Effector CD4-positive, alpha-beta T cell (primary cell): Measurements from ENCODE around the gene RAB31.

ENCODE experiments used
- DNase-seq: peaks from one replicate; pipeline ENCODE4 v3.0.0-alpha.2; 2020

Gene RAB31

DNA sequence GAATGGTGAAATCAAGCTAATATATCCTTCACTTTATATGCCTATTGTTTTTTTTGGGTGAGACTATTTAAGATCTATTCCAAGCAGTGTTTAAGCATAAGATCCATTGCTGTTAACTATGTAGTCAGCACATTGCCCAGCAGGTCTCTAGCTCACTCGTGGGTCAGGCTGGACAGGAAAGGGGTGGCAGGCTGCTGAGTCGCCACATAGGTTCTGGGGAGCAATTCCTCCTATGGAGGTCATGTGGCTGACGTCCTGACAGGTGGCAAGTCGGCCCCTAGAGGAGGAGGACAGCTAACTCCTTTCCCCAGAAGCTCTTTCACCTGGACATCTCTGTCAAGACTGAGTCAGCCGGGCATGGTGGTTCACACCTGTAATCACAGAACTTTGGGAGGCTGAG, 13.9 kb upstream of the RAB31 start:
- DNase-seq: no peak

DNA sequence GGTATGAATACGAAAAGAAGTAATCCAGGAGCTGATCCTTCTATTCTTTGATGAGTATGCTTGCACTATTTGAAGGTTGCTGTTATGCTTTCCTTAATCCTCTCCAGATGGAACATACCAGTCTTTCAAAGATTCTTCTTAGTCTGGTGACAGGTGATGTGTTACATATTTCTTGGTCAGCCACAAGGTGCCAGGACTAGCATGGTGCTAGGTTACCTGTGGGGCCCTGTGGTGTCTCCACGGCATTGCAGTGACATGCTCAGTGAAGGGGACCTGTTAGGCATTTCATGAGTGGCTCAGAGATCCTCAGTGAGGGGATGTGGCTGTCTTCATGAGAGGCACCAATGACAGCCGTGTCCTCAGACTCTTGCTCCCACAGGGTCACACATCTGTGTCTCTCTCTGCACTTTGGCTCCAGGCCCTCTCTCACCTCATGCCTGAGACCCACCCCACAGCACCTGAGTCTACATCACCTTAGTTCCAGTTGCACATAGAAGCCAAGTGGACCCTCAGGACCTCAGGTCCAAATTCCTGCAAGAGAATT, 13.1 kb upstream of the RAB31 start:
- DNase-seq: no peak

DNA sequence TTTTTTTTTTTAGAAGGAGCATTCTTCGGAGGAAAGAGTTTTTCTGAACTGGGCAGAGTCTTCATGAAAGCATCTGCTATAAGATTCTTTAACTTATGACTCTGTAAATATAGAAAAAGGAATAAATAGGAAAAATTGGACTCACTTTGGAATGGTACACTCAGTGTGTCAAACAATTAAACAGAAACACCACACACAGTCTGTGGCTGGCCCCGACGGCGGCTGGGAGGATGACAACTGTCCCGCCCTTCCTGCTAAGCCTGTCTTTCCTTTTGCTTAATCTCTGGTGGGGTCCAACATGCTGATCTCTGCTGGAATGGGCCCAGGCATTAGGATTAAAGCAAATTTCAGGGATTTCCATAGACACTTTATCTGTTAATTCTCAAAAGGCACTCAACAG, 12.5 kb upstream of the RAB31 start:
- DNase-seq: no peak

DNA sequence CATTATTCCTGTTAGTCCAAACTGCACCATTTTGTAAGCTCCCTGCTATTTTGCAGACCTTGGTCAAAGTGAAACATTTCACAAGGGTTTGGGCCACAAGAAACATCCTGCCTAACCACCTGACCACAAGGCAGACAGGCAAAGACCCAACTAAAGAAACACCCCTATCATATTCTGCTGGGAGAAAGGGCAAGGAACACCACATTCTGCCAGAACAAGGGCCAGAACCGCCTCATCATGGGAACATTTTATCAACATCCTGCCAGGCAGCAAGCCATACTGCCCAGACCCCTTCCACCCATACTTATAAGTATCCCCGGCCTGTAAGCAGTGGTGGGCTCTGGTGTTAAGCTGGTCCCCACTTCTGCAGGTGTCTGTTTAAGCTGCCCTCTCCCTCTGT, 12.0 kb upstream of the RAB31 start:
- no peak for DNase-seq

DNA sequence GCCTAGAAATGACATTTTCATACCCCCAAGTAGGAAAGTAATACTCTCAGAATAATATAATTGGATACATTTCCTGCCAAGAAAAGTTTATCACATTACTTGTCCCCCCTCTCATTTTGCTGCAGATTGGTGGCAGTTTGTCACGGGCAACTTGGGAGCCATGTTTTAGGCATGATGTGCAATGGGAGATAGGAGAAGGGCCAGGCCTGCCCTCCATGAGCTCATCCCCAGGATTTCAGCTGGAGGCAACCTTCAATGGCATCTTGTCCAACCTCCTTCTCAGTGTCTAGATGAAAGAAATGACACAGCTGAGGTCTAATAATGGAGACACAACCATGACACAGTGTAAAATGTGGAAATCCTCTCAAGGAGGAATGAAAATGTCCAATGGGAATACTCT, 11.4 kb upstream of the RAB31 start:
- DNase-seq: no peak

DNA sequence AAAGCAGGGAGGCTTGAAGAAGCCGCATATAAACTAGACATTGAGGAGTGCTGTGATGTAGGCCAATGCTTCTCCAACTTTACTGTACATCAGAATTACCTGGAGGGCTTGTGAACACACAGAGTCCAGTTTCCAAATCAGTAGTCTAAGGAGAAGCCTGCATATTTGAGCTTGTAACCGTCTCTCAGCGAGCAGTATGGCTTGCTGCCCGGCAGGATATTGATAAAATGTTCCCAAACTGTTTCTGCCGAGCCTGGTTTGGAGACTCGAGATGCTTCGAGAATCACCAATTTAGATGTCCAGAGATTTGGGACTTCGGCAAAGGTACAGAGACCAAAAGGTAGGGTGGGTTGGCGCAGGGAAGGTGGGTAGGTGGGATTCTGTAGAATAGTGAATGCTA, 11.0 kb upstream of the RAB31 start:
- no peak for DNase-seq

DNA sequence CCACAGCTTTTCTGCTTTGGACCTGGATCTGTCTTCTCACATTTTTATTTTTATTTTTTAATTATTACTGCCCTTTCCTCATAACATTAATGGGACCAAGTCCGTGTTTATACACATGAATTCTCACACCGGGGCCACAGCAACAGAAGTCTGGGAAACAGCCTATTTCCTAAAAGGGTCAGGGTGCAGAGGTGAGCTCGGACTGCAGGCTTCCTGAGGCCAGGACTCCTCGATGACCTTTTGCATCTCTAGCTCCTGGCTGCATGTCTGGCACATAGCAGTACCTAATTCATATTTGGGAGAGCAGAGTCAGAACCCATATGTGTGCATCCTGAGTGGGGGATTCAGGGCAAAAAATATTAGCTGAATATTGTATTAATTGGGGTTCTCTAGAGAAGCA, 9.6 kb upstream of the RAB31 start:
- no peak for DNase-seq

DNA sequence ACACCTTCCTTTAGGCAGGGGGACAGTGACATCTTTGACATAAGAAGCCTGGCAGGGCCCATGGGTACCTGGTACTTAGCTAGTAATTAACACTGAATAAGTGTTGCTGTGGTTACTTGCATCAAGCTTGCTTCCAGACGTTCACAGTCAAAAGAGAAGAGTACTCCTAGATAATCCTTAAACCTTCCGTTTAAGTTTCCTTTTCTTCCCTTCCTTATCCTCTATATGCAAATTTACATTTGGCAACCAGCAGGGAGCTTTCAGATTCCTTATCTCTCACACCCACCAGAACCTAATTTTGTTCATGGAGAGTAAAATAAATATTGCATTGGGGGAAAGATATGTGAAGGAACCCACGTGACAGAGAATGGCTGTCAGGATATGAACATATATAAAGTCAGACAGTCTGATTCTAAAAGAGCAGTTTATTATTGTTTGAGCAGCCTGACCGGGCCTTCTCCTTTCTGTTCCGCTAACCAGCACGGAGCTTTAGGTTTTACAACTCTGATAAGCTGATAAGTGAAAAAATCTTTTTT, 7.8 kb upstream of the RAB31 start:
- no peak for DNase-seq

DNA sequence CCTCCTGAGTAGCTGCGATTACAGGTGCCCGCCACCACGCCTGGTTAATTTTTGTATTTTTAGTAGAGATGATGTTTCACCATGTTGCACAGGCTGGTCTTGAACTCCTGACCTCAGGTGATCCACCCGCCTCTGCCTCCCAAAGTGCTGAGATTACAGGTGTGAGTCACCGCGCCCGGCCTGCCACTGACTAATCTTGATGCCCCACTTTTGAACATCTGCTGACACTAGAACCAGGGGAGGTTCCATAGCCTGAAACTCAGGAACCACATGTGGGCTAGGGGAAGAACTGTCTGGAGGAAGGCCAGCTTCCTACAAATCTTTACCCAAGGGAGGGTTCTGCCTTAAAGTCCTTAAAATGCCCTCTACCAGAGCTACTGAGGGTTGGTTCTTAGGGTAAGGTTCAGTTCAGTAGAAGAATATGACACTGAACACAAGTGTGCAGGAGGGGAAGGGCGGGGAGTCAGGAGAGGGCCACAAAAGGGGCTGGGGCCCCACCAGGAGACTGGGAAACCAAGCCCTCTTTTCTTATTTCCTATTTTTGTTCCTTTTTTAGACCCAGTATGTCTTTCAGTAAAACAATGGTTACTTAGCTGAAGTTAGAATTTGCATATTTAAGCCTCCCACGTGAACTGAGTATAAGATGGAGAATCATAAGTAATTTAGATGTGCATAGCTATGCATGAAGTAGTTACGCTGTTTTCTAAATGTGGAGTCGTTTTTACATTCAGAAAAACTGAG, 6.3 kb upstream of the RAB31 start:
- no peak for DNase-seq

DNA sequence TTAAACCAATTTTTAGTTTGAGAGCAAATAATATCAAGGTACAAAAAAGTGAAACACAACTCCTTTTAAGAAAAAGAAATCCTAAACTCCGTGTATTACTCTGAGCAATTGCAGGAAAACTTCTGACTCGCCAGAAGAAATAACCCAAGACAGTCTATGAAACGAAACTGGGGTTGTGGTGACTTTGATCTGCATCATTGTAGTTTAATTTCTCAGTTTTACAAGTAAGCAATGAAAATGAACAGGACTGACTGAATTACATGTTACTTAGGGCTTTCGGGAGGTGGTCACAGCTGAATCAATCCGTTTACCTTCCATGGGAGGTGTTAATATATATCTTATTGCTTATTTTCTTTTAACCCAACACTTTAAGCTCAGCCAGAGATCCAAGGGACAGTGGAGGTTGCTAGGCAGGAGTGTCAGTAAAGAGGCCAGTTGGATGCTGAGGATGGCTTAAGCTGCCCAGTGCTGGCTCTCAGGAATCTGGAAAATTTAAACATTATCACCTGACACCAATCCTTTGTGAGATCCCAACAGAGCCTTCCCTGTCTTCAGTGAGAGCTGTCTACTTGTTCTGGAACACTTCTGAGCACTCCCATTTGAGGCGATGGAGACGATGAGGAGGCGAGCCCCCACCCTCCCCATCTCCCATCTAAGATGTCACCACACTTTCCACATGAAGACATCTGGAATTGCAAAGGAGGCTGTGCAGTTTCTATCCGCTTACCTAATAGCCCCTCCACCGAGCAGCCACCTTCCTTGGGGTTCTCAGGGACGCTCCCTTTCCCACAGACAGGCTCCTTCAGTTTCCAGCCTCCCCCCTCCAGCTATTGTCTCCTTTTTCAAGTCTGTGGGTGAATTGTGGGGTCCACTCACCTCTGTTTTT, 3.6 kb upstream of the RAB31 start:
- no peak for DNase-seq

DNA sequence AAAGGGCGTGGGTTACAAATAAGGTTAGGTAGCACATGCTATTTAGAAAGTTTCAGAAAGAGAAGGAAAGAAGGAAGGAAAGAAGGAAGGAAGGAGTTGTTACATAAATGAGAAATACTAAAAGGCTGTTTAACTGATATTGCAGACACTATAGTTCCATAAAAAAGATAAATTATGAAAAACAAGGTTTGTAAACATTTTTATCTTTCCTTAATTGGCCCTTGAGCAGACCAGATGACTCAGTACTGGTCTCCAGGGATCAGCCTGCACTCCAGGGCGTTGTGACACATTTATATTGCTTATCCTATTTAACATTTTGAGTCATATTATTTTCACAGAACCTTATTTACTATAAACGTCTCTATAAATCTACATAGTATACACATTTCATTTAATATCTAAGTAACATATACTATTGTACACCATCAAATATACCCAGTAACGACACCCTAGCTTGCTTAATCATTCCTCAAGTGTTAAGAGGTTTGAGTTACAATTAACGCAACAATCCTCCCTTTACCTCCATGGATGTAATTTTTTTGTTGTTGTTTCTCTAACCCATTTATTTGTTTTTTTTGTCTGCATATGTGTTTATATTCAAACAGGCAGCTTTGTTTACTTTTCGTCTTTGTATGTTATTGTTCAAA, 2.8 kb upstream of the RAB31 start:
- no peak for DNase-seq

DNA sequence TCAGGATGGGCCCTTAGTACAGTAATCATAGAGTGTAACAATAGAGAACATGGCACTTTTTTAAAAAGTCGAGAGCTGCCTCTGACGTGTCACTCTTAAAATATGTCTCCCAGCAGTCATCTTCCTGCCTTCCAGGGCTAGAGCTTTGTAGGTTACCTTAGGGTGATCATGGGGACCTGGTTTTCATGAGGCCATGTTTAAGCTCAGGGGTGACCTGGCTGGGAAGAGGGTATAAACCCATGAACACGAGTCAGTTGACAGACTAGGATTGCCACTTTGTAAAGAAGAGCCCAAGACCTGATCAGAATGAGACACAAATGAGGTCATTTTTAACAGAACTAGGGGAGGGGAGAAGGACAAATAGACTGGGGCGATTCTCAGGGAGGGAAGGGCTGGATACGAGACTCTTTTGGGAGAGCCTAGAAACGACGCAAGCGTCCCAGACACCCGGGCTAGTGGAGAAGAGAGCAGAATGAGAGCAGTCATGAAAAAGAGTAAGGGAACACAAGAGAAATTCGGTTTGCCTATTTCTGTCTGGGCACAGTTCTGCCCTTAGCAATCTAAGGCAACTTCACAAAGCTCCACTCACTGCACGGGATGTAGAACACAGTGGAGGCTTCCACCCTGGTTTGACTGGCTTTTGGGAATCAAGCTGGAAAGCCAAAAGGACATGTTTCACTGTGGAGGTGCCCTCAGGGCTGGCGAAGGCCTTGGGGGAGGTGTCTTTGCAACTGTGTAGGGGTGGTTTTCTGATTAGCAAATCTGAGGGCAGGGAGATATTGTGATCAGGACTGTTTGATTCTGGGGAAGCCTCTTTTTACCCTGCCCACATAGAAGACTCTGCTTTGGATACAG, 1.8 kb upstream of the RAB31 start:
- no peak for DNase-seq

DNA sequence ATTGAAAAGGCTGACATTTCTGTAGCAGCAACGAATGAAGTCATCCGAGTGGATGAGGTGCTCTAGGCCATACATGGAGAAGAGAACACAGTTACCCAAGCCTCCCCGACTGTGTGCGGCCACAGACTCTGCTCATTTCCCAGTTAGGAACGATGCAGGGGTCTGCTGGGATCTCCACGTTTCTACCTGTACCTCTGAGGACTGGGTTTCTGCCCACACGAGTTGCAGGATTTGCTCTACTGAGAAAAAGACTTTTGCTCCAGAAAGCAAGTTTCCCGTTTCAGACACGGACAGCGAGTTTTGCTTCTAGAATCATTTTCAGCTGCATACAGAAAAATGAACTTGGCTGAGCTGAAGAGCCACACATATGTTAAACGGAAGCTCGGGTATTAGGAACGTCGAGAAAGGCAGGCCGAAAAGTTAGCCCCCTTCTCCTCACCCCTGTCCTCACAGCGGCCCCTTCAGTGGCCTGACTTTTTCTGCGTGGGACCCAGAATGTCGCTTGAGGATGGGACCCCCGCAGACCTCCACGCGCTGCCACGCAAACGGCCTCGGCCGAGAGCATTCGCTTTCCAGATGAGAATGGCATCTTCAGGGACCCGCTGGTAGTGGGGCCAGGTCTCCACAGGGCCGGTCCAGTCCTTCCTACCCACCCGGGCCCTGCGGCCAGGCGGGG, 582 bp upstream of the RAB31 start:
- DNase-seq: no peak

DNA sequence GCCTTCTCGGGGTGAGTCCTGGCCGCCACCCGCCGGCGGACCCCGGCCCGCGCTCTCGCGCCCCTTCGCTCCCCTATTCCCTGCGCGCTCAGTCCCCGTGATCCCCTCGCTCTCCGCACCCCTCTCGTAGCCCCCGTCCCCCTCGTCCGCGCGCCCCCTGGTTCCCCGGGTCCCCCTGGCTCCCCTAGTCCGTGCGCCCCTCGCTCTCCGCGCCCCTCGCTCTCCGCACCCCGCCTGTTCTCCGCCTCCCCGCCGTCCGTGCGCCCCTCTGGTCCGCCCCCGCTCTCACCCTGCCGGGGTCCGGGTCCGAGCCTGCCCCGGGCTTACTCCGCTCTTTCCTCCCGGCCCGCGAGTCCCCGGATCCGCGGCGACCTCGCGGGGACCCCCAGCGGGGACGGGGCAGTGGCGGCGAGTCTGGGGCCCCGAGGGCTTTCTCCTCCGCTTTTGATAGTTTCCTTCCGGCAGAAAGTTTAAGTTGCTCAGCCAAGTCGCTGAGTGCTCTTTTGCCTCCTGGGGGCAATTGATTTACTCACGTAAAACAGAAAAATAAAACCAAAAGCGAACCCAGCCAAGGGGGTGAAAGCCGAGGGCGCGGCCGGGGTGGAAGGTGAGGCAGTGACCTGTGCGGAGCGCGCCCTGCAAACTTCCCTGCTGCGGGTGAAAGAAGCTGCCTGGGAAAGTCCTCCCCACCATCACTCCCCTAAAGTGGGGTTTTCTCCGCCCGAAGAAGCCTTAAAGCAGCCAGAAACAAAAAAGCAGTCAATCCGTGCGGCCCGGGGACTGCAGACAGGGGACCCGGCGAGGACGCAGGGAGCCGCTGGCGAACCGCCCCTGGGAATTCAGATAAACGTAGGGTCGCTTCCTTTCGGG, 568 bp downstream of the RAB31 start:
- no peak for DNase-seq

DNA sequence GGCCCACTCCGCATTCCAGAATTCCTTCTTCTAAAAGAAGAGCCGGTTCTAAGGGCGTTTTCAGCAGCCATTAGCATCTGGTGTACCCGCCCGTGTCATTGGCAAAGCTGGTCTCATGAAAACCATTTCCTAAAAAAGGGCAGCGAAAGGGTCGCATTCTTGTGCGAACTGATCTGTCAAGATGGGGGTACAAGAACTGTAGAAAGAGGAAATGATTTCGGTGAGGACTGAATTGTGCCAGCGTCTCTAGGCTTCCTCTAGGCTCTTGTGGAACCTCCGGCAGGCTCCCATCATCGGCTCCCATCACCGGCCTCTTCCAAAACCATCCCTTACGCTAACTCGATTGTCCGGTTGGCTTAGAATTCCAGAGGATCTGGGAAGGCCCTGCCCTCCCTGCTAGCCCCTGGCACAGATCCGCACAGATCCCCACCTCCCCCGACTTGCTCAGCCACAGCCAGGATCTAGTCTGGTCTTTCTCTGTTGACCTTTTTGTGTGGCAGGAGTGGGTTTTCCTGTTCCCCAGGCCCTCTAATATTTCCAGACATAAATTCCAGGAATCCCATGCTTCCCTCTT, 1.3 kb downstream of the RAB31 start:
- DNase-seq: no peak

DNA sequence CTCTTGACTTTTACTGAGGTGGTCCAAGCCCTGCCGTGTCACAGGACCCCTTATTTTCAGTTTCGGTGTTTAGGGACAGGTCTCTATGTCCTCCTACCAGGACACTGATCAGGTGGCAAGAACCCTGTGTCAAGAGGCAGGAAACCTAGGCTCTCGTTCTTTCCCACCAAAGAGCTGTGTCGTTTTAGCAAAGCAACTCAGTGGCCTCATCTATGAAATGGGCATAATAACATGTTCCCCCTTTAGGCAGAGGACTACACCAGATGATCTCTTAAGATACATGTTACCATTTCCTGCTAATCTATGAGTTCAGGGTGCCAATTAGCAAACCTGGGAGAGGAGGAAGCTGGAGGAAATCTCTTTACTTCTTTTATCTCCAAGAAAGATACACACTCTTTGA, 1.9 kb downstream of the RAB31 start:
- no peak for DNase-seq

DNA sequence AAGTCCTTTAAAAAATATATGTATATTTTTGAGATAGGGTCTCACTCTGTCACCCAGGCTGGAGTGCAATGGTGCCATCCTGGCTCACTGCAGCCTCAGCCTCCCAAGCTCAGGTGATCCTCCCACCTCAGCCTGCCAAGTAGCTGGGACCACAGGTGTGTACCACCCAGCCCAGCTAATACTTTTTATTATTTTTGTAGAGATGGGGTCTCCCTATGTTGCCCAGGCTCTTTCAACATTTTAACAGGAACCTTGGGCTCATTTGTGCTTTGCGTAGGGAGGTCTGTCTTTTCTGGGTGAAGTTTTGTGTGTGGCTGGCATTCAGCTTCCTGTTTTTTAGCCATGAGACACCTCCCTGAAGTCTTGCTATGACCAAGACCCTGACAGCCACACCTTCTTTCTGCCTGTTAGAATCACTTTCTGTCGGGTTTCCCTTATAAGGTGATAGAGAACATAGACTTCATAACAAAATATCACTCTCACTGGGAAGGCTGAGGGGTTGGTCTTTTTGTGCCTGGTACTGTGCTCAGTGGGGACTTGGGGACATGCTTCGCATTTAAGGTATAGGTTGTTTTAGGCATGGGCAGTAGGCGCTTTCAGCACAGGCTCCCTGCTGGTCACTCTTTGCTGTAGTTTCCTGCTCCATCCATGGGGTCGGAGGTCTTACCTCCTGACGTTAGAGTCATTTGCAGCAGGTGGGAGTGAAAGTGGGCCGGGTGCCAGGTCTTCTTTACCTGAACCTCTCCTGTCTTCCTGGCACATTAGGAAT, 3.4 kb downstream of the RAB31 start:
- no peak for DNase-seq

DNA sequence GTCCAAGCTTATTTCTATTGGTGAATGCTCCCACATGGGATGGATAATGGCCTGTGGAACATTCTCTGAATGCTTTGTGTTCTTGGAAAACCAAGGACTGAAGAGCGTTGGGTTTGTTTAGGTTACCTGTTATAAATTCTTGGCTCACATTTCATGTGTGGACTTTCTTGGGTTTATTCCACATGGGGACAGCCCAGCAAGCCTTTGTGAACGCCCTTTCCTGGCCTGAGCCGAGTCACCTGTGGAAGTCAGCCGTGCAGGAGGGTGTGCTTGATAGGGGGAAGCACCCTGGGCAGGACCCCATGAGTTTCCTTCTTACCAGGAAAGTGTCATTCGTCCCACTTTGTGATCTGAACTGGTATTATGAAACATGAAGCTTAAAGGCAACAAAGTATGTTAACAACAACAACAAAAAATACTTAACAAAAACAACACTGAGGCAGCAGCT, 4.1 kb downstream of the RAB31 start:
- DNase-seq: no peak

DNA sequence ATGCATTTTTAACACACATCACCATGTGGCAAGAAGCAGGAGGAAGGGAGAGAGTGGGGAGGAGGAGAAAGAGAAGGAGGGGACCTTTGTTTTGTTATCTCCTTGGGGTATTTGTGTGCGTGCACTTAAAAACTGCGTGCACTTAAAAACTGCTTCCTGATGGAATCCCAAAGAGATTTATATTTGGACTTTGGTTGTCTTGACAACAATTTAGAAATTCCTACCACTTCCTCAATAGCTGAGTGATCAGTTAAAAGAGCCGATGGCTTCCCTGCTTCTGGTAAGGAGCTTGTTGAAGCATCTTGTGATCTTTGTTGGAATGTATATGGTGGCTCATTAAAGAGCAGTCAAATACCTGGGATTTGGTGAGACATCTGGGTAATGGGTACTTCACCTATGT, 4.5 kb downstream of the RAB31 start:
- DNase-seq: no peak
